HepG2 (cell line): Measurements from ENCODE around the gene PSKH1.

Source experiments
- CC2D1A ChIP-seq: sonication (generic); formaldehyde crosslinking; IDR thresholded peaks from 2 replicates; pipeline ENCODE4 v1.8.1; 2023; ENCODE audit warnings: mild to moderate bottlenecking, missing genetic modification reagents
- JUN ChIP-seq: sonication (generic); formaldehyde crosslinking; IDR thresholded peaks from 2 replicates; pipeline ENCODE4 v1.4.0; 2020; ENCODE audit warnings: mild to moderate bottlenecking, missing genetic modification reagents
- MATR3 ChIP-seq: sonication (generic); formaldehyde crosslinking; IDR thresholded peaks from 2 replicates; pipeline ENCODE4 v1.4.0; 2020; ENCODE audit warnings: missing genetic modification reagents
- MYC ChIP-seq: sonication (generic); formaldehyde crosslinking; IDR thresholded peaks from 2 replicates; pipeline ENCODE4 v1.9.0; 2021; ENCODE audit warnings: missing genetic modification reagents, borderline replicate concordance
- SP1 ChIP-seq, 2 experiments: fragments of 450-650 bp in 1 of 2; sonication (generic) in 1 of 2; formaldehyde crosslinking in 1 of 2; IDR thresholded peaks; 2 replicates each; pipeline versions ENCODE4 v1.4.0 to v1.6.1; 2016 to 2020; ENCODE audit warnings: missing genetic modification reagents in 1 of 2
- ZNF614 ChIP-seq: IDR thresholded peaks from 2 replicates; pipeline ENCODE4 v1.6.1; 2018; ENCODE audit warnings: missing biosample characterization, missing genetic modification reagents, inconsistent platforms, borderline replicate concordance
- ZNF766 ChIP-seq: sonication (generic); formaldehyde crosslinking; IDR thresholded peaks from 2 replicates; pipeline ENCODE4 v1.5.0; 2020; ENCODE audit warnings: missing genetic modification reagents, borderline replicate concordance
- TF ChIP-seq, protein P1 (sequence below): fragments of 450-650 bp; IDR thresholded peaks from 2 replicates; pipeline ENCODE4 v1.6.1; 2017; ENCODE audit warnings: mild to moderate bottlenecking

DNA sequence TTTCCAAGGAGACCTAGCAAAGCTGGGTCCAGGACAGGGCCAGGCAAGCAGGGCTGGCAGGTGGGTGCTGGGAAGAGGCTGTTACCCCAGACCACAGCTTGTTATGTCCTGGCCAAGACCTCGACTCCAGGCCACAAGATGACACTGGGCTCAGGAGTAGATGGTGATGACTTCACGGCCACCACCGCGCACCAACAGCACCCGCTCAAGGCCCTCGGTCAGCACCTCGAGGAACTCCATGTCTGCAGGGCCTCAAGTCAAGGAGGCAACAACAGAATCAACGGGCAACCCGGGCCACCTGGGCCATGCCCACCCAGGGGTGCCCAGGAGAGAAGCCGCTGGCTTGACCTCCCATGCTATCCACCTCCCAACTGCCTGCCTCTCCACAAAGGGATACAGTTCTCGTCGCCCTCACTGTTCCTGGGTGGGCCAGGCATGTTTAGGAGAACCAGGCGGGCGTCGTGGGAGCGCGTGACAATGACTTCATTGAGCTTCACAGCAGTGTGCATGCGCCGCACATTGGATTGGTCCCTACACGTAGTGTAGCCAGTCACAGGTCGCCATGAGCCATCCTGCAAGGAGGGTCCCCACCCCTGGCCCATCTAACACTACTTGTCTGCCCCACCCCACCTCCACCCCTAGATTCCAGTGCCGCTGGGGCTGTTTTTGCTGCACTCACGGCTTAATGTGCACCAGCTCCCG, 51.8 kb downstream of the PSKH1 start:
- TF ChIP-seq MYC (CRISPR knock-in tag) = no peak
- no peak for TF ChIP-seq ZNF614 (CRISPR knock-in tag)
- TF ChIP-seq JUN (CRISPR knock-in tag) = no peak
- TF ChIP-seq, protein P1, sequence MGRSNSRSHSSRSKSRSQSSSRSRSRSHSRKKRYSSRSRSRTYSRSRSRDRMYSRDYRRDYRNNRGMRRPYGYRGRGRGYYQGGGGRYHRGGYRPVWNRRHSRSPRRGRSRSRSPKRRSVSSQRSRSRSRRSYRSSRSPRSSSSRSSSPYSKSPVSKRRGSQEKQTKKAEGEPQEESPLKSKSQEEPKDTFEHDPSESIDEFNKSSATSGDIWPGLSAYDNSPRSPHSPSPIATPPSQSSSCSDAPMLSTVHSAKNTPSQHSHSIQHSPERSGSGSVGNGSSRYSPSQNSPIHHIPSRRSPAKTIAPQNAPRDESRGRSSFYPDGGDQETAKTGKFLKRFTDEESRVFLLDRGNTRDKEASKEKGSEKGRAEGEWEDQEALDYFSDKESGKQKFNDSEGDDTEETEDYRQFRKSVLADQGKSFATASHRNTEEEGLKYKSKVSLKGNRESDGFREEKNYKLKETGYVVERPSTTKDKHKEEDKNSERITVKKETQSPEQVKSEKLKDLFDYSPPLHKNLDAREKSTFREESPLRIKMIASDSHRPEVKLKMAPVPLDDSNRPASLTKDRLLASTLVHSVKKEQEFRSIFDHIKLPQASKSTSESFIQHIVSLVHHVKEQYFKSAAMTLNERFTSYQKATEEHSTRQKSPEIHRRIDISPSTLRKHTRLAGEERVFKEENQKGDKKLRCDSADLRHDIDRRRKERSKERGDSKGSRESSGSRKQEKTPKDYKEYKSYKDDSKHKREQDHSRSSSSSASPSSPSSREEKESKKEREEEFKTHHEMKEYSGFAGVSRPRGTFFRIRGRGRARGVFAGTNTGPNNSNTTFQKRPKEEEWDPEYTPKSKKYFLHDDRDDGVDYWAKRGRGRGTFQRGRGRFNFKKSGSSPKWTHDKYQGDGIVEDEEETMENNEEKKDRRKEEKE = no peak
- no peak for TF ChIP-seq CC2D1A (CRISPR knock-in tag)
- TF ChIP-seq ZNF766 (CRISPR knock-in tag) = no peak
- no peak for TF ChIP-seq SP1 (IDR thresholded peaks at IDR 0.05)
- no peak for TF ChIP-seq SP1 (CRISPR knock-in tag; IDR thresholded peaks at IDR 0.05)
- no peak for TF ChIP-seq MATR3 (CRISPR knock-in tag)
